K562 (cell line): ENCODE measurements around the gene LRRK1. TPM values are rescaled to one million over a fixed set of nuclear protein-coding genes. Genes with fewer than 3 reads are reported as not detected.

Source experiments
- CHAMP1 ChIP-seq: fragments of 450-650 bp; IDR thresholded peaks from 2 replicates; pipeline ENCODE4 v1.6.1; 2016; ENCODE audit warnings: mild to moderate bottlenecking
- CHD1 ChIP-seq: fragments of 200-600 bp; sonication (generic); IDR thresholded peaks from one replicate; pipeline ENCODE4 v1.6.1; 2012; ENCODE audit warnings: mild to moderate bottlenecking, moderate library complexity, low read length, inconsistent platforms
- CXXC5 ChIP-seq: fragments of 250-450 bp; sonication (Bioruptor Pico); IDR thresholded peaks from 2 replicates; pipeline ENCODE4 v1.8.0; 2022; ENCODE audit warnings: inconsistent platforms, mild to moderate bottlenecking, moderate library complexity
- HDAC1 ChIP-seq, 2 experiments: fragments of 450-650 bp; IDR thresholded peaks; 2 replicates each; pipeline ENCODE4 v1.6.1; 2016 to 2017; ENCODE audit warnings: inconsistent platforms in 1 of 2, mild to moderate bottlenecking in 1 of 2, moderate library complexity in 1 of 2
- MEIS2 ChIP-seq: fragments of 450-650 bp; IDR thresholded peaks from 2 replicates; pipeline ENCODE4 v1.6.1; 2014; ENCODE audit warnings: mild to moderate bottlenecking; ENCODE audit not compliant: partially characterized antibody
- NCOA6 ChIP-seq: fragments of 450-650 bp; IDR thresholded peaks from 2 replicates; pipeline ENCODE4 v1.6.1; 2017; ENCODE audit warnings: mild to moderate bottlenecking
- NELFE ChIP-seq: IDR thresholded peaks from 2 replicates; pipeline ENCODE4 v1.6.1; 2011; ENCODE audit warnings: mild to moderate bottlenecking; ENCODE audit not compliant: insufficient read depth, insufficient read length
- SIN3B ChIP-seq: fragments of 450-650 bp; IDR thresholded peaks from 2 replicates; pipeline ENCODE4 v1.6.1; 2017; ENCODE audit warnings: low read depth, mild to moderate bottlenecking, moderate library complexity
- SP1 ChIP-seq: sonication (generic); formaldehyde crosslinking; IDR thresholded peaks from 2 replicates; pipeline ENCODE4 v1.8.1; 2022; ENCODE audit warnings: mild to moderate bottlenecking, missing genetic modification reagents
- THRB ChIP-seq: fragments of 450-650 bp; formaldehyde crosslinking; conservative IDR thresholded peaks from 2 replicates; pipeline ENCODE4 v1.4.0; 2022; ENCODE audit warnings: mild to moderate bottlenecking, missing genetic modification characterization
- ZNF263 ChIP-seq: sonication (generic); formaldehyde crosslinking; IDR thresholded peaks from 2 replicates; pipeline ENCODE4 v1.8.0; 2022; ENCODE audit warnings: mild to moderate bottlenecking, missing genetic modification reagents, borderline replicate concordance
- ZNF586 ChIP-seq: fragments of 450-650 bp; formaldehyde crosslinking; conservative IDR thresholded peaks from 2 replicates; pipeline ENCODE4 v1.4.0; 2020; ENCODE audit warnings: mild to moderate bottlenecking, moderate library complexity
- ZNF699 ChIP-seq: fragments of 250-450 bp; sonication (Bioruptor Pico); IDR thresholded peaks from 2 replicates; pipeline ENCODE4 v1.8.0; 2021; ENCODE audit warnings: mild to moderate bottlenecking, moderate library complexity; ENCODE audit not compliant: insufficient replicate concordance
- polyA plus RNA-seq, 8 experiments: library from polyadenylated mRNA; depleted of rRNA in 4 of 8; stranded (reverse) in 5 of 8; unstranded in 3 of 8; fragments of >200 nt; fragmentation: Nextera tagmentation in 2 of 8; fragmentation: Illumina TruSeq in 1 of 8; extraction: Ambion mirVana in 2 of 8; extraction: Trizol in 1 of 8; gene quantifications; 2 replicates each; pipeline versions ENCODE4 v1.2.1 to v1.2.3, GENCODE V29; 2011 to 2014; ENCODE audit warnings: inconsistent platforms in 1 of 8, missing spikeins in 1 of 8
- total RNA-seq, 7 experiments: library from RNA; depleted of rRNA in 6 of 7; stranded (reverse); fragments of >200 nt in 6 of 7; fragmentation: Illumina TruSeq in 2 of 7; extraction: Trizol in 2 of 7; gene quantifications; 2 replicates each; pipeline versions ENCODE4 v1.2.1 to v1.2.3, GENCODE V29; 2011 to 2021; ENCODE audit warnings: low replicate concordance in 1 of 7
- TF ChIP-seq, protein P1 (sequence below), 2 experiments: fragments of 450-650 bp in 1 of 2; sonication (generic) in 1 of 2; formaldehyde crosslinking in 1 of 2; IDR thresholded peaks; 2 replicates each; pipeline versions ENCODE4 v1.7.1 to v1.9.0; 2016 to 2022; ENCODE audit warnings: inconsistent platforms in 1 of 2, mild to moderate bottlenecking in 1 of 2, missing genetic modification reagents in 1 of 2

Gene LRRK1
- total and polyA plus RNA-seq, 9 of the 15 experiments (the other 6 are each of a cell fraction or from before 2014, with no cell fraction given), result 0.01 to 1.5 (median 0.11) TPM

- no peak for TF ChIP-seq ZNF586 (CRISPR knock-in tag)
- no peak for TF ChIP-seq CHAMP1
- no peak for TF ChIP-seq NELFE
- TF ChIP-seq MEIS2, result peak; percentile 92
- peak; percentile 43 for TF ChIP-seq CHD1
- 0 out of 4 replicates have a peak, but pooled peaks of 1 of the 2 experiments have one; percentile 26 for TF ChIP-seq HDAC1 (IDR thresholded peaks at IDR 0.05)
- no peak for TF ChIP-seq NCOA6
- TF ChIP-seq SP1 (CRISPR knock-in tag), result peak; percentile 42; the same call in 1 of the 2 replicates
- no peak for TF ChIP-seq SIN3B
- TF ChIP-seq, protein P1, sequence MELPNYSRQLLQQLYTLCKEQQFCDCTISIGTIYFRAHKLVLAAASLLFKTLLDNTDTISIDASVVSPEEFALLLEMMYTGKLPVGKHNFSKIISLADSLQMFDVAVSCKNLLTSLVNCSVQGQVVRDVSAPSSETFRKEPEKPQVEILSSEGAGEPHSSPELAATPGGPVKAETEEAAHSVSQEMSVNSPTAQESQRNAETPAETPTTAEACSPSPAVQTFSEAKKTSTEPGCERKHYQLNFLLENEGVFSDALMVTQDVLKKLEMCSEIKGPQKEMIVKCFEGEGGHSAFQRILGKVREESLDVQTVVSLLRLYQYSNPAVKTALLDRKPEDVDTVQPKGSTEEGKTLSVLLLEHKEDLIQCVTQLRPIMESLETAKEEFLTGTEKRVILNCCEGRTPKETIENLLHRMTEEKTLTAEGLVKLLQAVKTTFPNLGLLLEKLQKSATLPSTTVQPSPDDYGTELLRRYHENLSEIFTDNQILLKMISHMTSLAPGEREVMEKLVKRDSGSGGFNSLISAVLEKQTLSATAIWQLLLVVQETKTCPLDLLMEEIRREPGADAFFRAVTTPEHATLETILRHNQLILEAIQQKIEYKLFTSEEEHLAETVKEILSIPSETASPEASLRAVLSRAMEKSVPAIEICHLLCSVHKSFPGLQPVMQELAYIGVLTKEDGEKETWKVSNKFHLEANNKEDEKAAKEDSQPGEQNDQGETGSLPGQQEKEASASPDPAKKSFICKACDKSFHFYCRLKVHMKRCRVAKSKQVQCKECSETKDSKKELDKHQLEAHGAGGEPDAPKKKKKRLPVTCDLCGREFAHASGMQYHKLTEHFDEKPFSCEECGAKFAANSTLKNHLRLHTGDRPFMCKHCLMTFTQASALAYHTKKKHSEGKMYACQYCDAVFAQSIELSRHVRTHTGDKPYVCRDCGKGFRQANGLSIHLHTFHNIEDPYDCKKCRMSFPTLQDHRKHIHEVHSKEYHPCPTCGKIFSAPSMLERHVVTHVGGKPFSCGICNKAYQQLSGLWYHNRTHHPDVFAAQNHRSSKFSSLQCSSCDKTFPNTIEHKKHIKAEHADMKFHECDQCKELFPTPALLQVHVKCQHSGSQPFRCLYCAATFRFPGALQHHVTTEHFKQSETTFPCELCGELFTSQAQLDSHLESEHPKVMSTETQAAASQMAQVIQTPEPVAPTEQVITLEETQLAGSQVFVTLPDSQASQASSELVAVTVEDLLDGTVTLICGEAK (IDR thresholded peaks at IDR 0.05), result peak; percentile 72
- TF ChIP-seq, protein P1 (CRISPR knock-in tag; IDR thresholded peaks at IDR 0.05), result no peak
- TF ChIP-seq CXXC5 (CRISPR knock-in tag), result peak; percentile 68
- TF ChIP-seq ZNF263 (CRISPR knock-in tag), result no peak; the same call in 1 of the 2 replicates
- no peak for TF ChIP-seq ZNF699 (CRISPR knock-in tag)
- no peak for TF ChIP-seq THRB
These were observed 167.4 kb downstream of the LRRK1 start (continued) for GRCh38 chr15:101086394-101087171.
